Keratinocyte (primary cell): ENCODE results near the gene SCYL3.

Experiments used
- CTCF ChIP-seq, 3 experiments: IDR thresholded peaks in 1 of 3; conservative IDR thresholded peaks in 1 of 3; optimal IDR thresholded peaks in 1 of 3; 2 replicates in 2 of 3; 3 replicates in 1 of 3; pipeline versions ENCODE3 to v1.5.1; 2011; ENCODE audit warnings: low read length in 3 of 3, mild to moderate bottlenecking in 3 of 3, moderate library complexity in 2 of 3, control low read depth in 1 of 3, inconsistent platforms in 1 of 3; ENCODE audit not compliant: insufficient read depth in 2 of 3; ENCODE audit errors: extremely low read depth in 1 of 3
- EZH2 ChIP-seq: IDR thresholded peaks from one replicate; pipeline ENCODE4 v1.6.1; 2012; ENCODE audit warnings: inconsistent platforms, mild to moderate bottlenecking, low read length, moderate library complexity

DNA sequence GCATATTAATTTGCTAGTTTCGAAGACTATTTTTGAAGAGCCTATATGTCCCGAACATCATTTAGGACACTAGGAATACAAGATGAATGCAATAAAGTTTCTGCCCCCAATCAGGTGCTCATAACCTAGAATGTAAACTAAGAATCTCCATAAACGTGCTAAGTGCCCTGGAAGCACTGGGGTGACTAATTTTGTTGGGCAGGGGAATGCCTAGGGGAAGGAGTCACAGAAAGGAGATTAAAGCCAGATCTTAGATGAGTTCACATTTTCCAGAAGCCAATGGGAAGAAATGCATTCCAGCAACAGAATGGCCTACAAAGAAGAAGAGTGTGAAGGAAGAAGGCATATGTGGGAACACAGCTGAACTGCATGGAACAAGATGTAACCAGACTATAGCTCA is 19.5 kb downstream of the SCYL3 start:
- TF ChIP-seq CTCF (optimal IDR thresholded peaks at IDR 0.05 in 1 of 3, IDR thresholded peaks at IDR 0.05 in 1 of 3, conservative IDR thresholded peaks at IDR 0.05 in 1 of 3; ENCODE audit: extremely low read depth in 1 of 3, insufficient read depth in 2 of 3, low read length in 3 of 3): no peak
- TF ChIP-seq EZH2: no peak
